Vagina (tissue), 2 donors: ENCODE measurements around the gene MGLL.

ENCODE experiments used
- CTCF ChIP-seq, 3 experiments: fragments of 450-650 bp in 2 of 3; fragments of 200-600 bp in 1 of 3; sonication (generic) in 1 of 3; IDR thresholded peaks; one replicate each; pipeline ENCODE4 v1.5.1; 2017 to 2019; ENCODE audit warnings: antibody characterized with exemption in 3 of 3, mild to moderate bottlenecking in 2 of 3, moderate library complexity in 2 of 3
- POLR2A ChIP-seq, 2 donors: fragments of 450-650 bp; IDR thresholded peaks; one replicate each; pipeline ENCODE4 v1.6.1; 2017; ENCODE audit warnings: antibody characterized with exemption in 2 of 2, mild to moderate bottlenecking in 2 of 2, moderate library complexity in 2 of 2
- POLR2AphosphoS5 ChIP-seq, 2 donors: sonication (generic); formaldehyde crosslinking; IDR thresholded peaks; one replicate each; pipeline ENCODE4 v1.9.0; 2017; ENCODE audit warnings: antibody characterized with exemption in 2 of 2, mild to moderate bottlenecking in 2 of 2, low read depth in 1 of 2; ENCODE audit not compliant: insufficient read depth in 1 of 2

- TF ChIP-seq CTCF (IDR thresholded peaks at IDR 0.05) (no peak), POLR2A (IDR thresholded peaks at IDR 0.05) (no peak), POLR2AphosphoS5 (IDR thresholded peaks at IDR 0.05; ENCODE audit: insufficient read depth in 1 of 2, low read depth in 1 of 2) (no peak)
Observed at GRCh38 chr3:127839099-127839498, 16.8 kb upstream of the MGLL start.
